ENCODE results near the gene YTHDF1.

DNA sequence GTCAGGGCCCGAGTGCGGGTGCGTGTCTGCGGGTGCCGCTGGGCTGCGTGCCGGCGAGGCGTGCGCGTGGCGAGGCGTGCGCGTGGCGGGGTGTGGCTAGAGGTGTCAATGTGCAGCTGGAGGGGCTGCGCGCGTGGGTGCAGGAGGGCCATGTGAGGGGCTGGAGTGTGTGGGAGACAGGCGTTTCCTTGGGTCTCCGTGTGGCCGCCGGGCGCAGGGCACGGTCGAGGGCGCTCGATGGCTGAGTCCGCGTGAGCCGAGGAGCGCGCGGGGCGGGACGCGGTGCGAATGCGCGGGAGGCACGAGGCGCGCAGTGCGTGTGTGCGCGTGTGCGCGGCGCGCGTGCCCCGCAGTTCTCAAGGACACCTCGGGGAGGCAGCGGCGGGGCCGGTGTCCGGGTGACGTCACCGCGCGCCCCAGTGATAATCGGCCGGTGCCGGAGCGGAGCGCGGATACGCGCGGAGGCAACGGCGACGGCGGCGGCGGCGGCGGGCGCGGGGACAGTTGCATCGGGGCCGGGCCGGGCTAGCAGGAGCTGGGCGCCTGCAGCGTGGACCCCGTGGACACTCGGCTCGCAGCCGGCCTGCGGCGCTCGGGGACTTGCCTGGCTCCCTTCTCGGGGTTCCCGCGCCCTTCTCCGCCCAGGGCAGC is 38.7 kb downstream of the YTHDF1 start:
- TF ChIP-seq CTCF (IDR thresholded peaks at IDR 0.05; ENCODE audit: poor library complexity) (no peak), EZH2 (IDR thresholded peaks at IDR 0.05; ENCODE audit: borderline replicate concordance) (no peak)

All from hepatocyte (in vitro differentiated cells).